SK-N-SH (cell line): ENCODE results near the gene TRA2B. TPM values are rescaled to one million over a fixed set of nuclear protein-coding genes. Genes with fewer than 3 reads are reported as not detected.
A peak's percentile ranks its signal among the peaks of the same experiment; 100 is the strongest.
"Not testable (repeated sequence)": the region's sequence is repeated elsewhere in the genome, so short reads cannot be mapped to it uniquely, and the experiment has no call there.

Experiments used
- CTCF ChIA-PET: fragments of 300-600, 350-600 bp; formaldehyde crosslinking; extraction: SDS; loops from one replicate; lab custom pipeline; 2021; lab: Yijun Ruan, JAX
- POLR2A ChIA-PET: fragments of 350-600 bp; sonication (Branson Sonifier 250); formaldehyde crosslinking; extraction: SDS; loops from one replicate; lab custom pipeline; 2020; ENCODE audit warnings: antibody characterized with exemption, inconsistent platforms; lab: Yijun Ruan, JAX
- DNase-seq: peaks from one replicate; pipeline ENCODE4 v3.0.0; 2012
- H2AFZ ChIP-seq: fragments of 200-600 bp; sonication (generic); 2 replicates; pipeline ENCODE4 v1.8.1; 2016; ENCODE audit warnings: antibody characterized with exemption, mild to moderate bottlenecking, low read depth
- H3F3A ChIP-seq: fragments of 200-600 bp; sonication (generic); replicated peaks from 2 replicates; pipeline ENCODE3; 2016; ENCODE audit warnings: antibody characterized with exemption, mild to moderate bottlenecking; ENCODE audit not compliant: insufficient read depth
- H3K27ac ChIP-seq, 2 experiments: fragments of 200-500 bp in 1 of 2; fragments of 200-600 bp in 1 of 2; sonication (Bioruptor generic) in 1 of 2; sonication (generic), shearing (Covaris generic) in 1 of 2; 2 replicates each; pipeline versions ENCODE4 v1.5.1 to v1.6.1; 2014 to 2016; ENCODE audit warnings: low read depth in 2 of 2, inconsistent platforms in 1 of 2, low read length in 1 of 2, mild to moderate bottlenecking in 1 of 2, mixed read lengths in 1 of 2
- H3K27me3 ChIP-seq: fragments of 200-600 bp; sonication (generic), shearing (Covaris generic); 2 replicates; pipeline ENCODE4 v1.6.1; 2016; ENCODE audit warnings: mixed run types; ENCODE audit not compliant: insufficient read depth
- H3K36me3 ChIP-seq, 2 experiments: fragments of 200-500 bp in 1 of 2; fragments of 200-600 bp in 1 of 2; sonication (Bioruptor generic) in 1 of 2; sonication (generic) in 1 of 2; replicated peaks in 1 of 2; 2 replicates each; pipeline versions ENCODE3 to v1.5.1; 2014 to 2016; ENCODE audit warnings: low read length in 1 of 2, mild to moderate bottlenecking in 1 of 2; ENCODE audit not compliant: insufficient read depth in 2 of 2, control insufficient read depth in 1 of 2
- H3K4me1 ChIP-seq, 2 experiments: fragments of 200-500 bp in 1 of 2; fragments of 200-600 bp in 1 of 2; sonication (Bioruptor generic) in 1 of 2; sonication (generic), shearing (Covaris generic) in 1 of 2; 2 replicates each; pipeline versions ENCODE4 v1.5.1 to v1.6.1; 2014 to 2016; ENCODE audit warnings: low read depth in 1 of 2, low read length in 1 of 2, mixed run types in 1 of 2; ENCODE audit not compliant: insufficient read depth in 2 of 2, control insufficient read depth in 1 of 2
- H3K4me2 ChIP-seq: fragments of 200-600 bp; sonication (generic), shearing (Covaris generic); 2 replicates; pipeline ENCODE4 v1.6.1; 2017; ENCODE audit warnings: mixed run types
- H3K4me3 ChIP-seq, 2 experiments: fragments of 200-500 bp in 1 of 2; fragments of 200-600 bp in 1 of 2; sonication (Bioruptor generic) in 1 of 2; sonication (generic), shearing (Covaris generic) in 1 of 2; 2 replicates each; pipeline versions ENCODE4 v1.5.1 to v1.8.1; 2014 to 2016; ENCODE audit warnings: low read depth in 2 of 2, inconsistent platforms in 1 of 2, low read length in 1 of 2, mild to moderate bottlenecking in 1 of 2, mixed read lengths in 1 of 2, moderate library complexity in 1 of 2
- H3K79me2 ChIP-seq: fragments of 200-600 bp; sonication (generic); 2 replicates; pipeline ENCODE4 v1.8.1; 2017; ENCODE audit warnings: mild to moderate bottlenecking; ENCODE audit not compliant: insufficient read depth
- H3K9ac ChIP-seq: fragments of 200-600 bp; sonication (generic); 2 replicates; pipeline ENCODE4 v1.6.1; 2017; ENCODE audit warnings: mixed run types
- H3K9me2 ChIP-seq: fragments of 200-600 bp; sonication (generic); 2 replicates; pipeline ENCODE4 v1.6.1; 2017; ENCODE audit warnings: mixed run types
- H3K9me3 ChIP-seq: fragments of 200-600 bp; sonication (generic); 2 replicates; pipeline ENCODE4 v1.6.1; 2017; ENCODE audit warnings: mixed run types, mild to moderate bottlenecking, moderate library complexity
- H4K20me1 ChIP-seq: fragments of 200-600 bp; sonication (generic); 2 replicates; pipeline ENCODE4 v1.6.1; 2017; ENCODE audit warnings: mild to moderate bottlenecking, mixed run types; ENCODE audit not compliant: insufficient read depth
- EP300 ChIP-seq, 2 experiments: IDR thresholded peaks; 2 replicates each; pipeline versions ENCODE4 v1.4.0 to v1.6.1; 2012; ENCODE audit warnings: borderline replicate concordance in 1 of 2, low read depth in 1 of 2, low read length in 1 of 2
- GABPA ChIP-seq: IDR thresholded peaks from 2 replicates; pipeline ENCODE4 v1.4.0; 2012; ENCODE audit warnings: low read depth, mild to moderate bottlenecking
- JUND ChIP-seq: IDR thresholded peaks from 2 replicates; pipeline ENCODE4 v1.4.0; 2012
- NFIC ChIP-seq: IDR thresholded peaks from 2 replicates; pipeline ENCODE4 v1.4.0; 2012; ENCODE audit warnings: borderline replicate concordance
- POLR2AphosphoS5 ChIP-seq: IDR thresholded peaks from 2 replicates; pipeline ENCODE4 v1.6.1; 2012; ENCODE audit warnings: low read depth, low read length
- RCOR1 ChIP-seq: fragments of 150-350 bp; IDR thresholded peaks from 2 replicates; pipeline ENCODE4 v1.6.1; 2017; ENCODE audit warnings: antibody characterized with exemption, low read length
- RXRA ChIP-seq: IDR thresholded peaks from 2 replicates; pipeline ENCODE4 v1.4.0; 2012; ENCODE audit warnings: low read depth, mild to moderate bottlenecking, borderline replicate concordance
- TCF12 ChIP-seq: IDR thresholded peaks from 2 replicates; pipeline ENCODE4 v1.4.0; 2012
- TEAD4 ChIP-seq: IDR thresholded peaks from 2 replicates; pipeline ENCODE4 v1.4.0; 2012; ENCODE audit warnings: mild to moderate bottlenecking, borderline replicate concordance; ENCODE audit not compliant: insufficient read depth
- USF1 ChIP-seq: IDR thresholded peaks from 2 replicates; pipeline ENCODE4 v1.4.0; 2012; ENCODE audit warnings: low read depth, borderline replicate concordance
- WGBS: methylation state at CpG from one replicate; pipeline ENCODE4 v1.1.6; 2017; ENCODE audit warnings: low lambda C conversion rate; 5-methylcytosine and 5-hydroxymethylcytosine counted together
- polyA plus RNA-seq, 3 experiments: library from polyadenylated mRNA; depleted of rRNA; stranded (reverse); fragments of >200 nt; gene quantifications; 2 replicates each; pipeline ENCODE4 v1.2.3, GENCODE V29; 2012

The TRA2B gene
- polyA plus RNA-seq, 1 of the 3 experiments (the other 2 are of a cell fraction): 212 TPM

GRCh38 chr3:185911076-185911448 is 26.8 kb downstream of the TRA2B start:
- TF ChIP-seq JUND: 0 out of 2 replicates have a peak, but pooled peaks have one; percentile 15
- H3K79me2 ChIP-seq: peaks cover 11% of the 10 kb centered on the region; the same call in 1 of the 2 replicates
- not testable (repeated sequence) for H3K9me3 ChIP-seq, H3K9ac ChIP-seq, H3K4me2 ChIP-seq, H2AFZ ChIP-seq, H3K9me2 ChIP-seq, H3K27me3 ChIP-seq, H3K4me3 ChIP-seq, H3K4me1 ChIP-seq, DNase-seq
- peaks cover 30% of the 10 kb centered on the region in 2 experiments for H3K36me3 ChIP-seq
- 16% methylated on average over 2 of the region's 2 CpGs for WGBS
- peaks cover 33% of the 10 kb centered on the region for H4K20me1 ChIP-seq
- peak overlapping the region in 1 of 2 experiments; percentile 17; a peak in 1 of 4 replicates for H3K27ac ChIP-seq
- H3F3A ChIP-seq: peaks cover 65% of the 10 kb centered on the region
- CTCF ChIA-PET: interaction anchor here (1.5 kb wide), 1 partner anchor 251 kb away, joined by 3 read pairs; no protein-coding TSS in a partner anchor
- POLR2A ChIA-PET: interaction anchor here (0.6 to 0.7 kb wide), 2 partner anchors 70 to 84 kb away, joined by 3 to 4 read pairs; no protein-coding TSS in a partner anchor

GRCh38 chr3:185910322-185911075 is 27.3 kb downstream of the TRA2B start:
- WGBS: 61% methylated on average over 5 of the region's 5 CpGs
- peak overlapping the region in 1 of 2 experiments; percentile 24; a peak in 1 of 4 replicates for H3K27ac ChIP-seq
- H3K9me2 ChIP-seq, H2AFZ ChIP-seq, H3K27me3 ChIP-seq, H3K4me3 ChIP-seq, H3K9ac ChIP-seq, DNase-seq, H3K9me3 ChIP-seq, H3K79me2 ChIP-seq, H3K4me1 ChIP-seq, H3K4me2 ChIP-seq: not testable (repeated sequence)
- ChIA-PET POLR2A (interaction anchor here (0.7 kb wide), 1 partner anchor 84 kb away, joined by 3 read pairs; no protein-coding TSS in a partner anchor), CTCF (interaction anchor here (1.5 kb wide), 1 partner anchor 250 kb away, joined by 3 read pairs; no protein-coding TSS in a partner anchor)
- H3K36me3 ChIP-seq: peaks cover 24% of the 10 kb centered on the region in 2 experiments
- H3F3A ChIP-seq: peaks cover 59% of the 10 kb centered on the region
- H4K20me1 ChIP-seq: peaks cover 28% of the 10 kb centered on the region

- CTCF ChIA-PET, H3K9me3 ChIP-seq, H3K9me2 ChIP-seq, H3K4me2 ChIP-seq, POLR2A ChIA-PET, DNase-seq, H3K4me3 ChIP-seq, H2AFZ ChIP-seq, H3K9ac ChIP-seq, H3K4me1 ChIP-seq, H3K79me2 ChIP-seq, H3K27me3 ChIP-seq, H3K27ac ChIP-seq: not testable (repeated sequence)
- Histone ChIP-seq H4K20me1 (peaks cover 22% of the 10 kb centered on the region), H3K36me3 (peaks cover 18 to 21% of the 10 kb centered on the region in 2 experiments), H3F3A (peaks cover 53% of the 10 kb centered on the region)
- 50% methylated on average over 4 of the region's 4 CpGs for WGBS
Observed at GRCh38 chr3:185909913-185910312, 27.9 kb downstream of the TRA2B start.

GRCh38 chr3:185900228-185900627 is 37.6 kb downstream of the TRA2B start:
- Histone ChIP-seq H3K4me1 (peaks cover 0 to 2% of the 10 kb centered on the region in 2 experiments; a peak in 3 of 4 replicates), H3K27me3 (no peaks in the 10 kb centered on the region), H3F3A (peaks cover 4% of the 10 kb centered on the region), H4K20me1 (no peaks in the 10 kb centered on the region), H3K9me3 (no peaks in the 10 kb centered on the region), H3K4me3 (no peak overlapping the region), H3K4me2 (no peak overlapping the region), H3K9ac (no peak overlapping the region), H3K79me2 (no peaks in the 10 kb centered on the region), H3K9me2 (no peaks in the 10 kb centered on the region), H3K27ac (peak overlapping the region; percentile 50 to 56), H2AFZ (no peak overlapping the region), H3K36me3 (no peaks in the 10 kb centered on the region)
- ChIA-PET CTCF (interaction anchor here (0.9 to 2.3 kb wide), 4 partner anchors 27 to 240 kb away, joined by 3 to 7 read pairs (median 4); partner anchors contain the start of gene TRA2B), POLR2A (interaction anchor here (0.5 kb wide), 1 partner anchor 10 kb away, joined by 3 read pairs; no protein-coding TSS in a partner anchor)
- no CpG with 5 or more reads among the region's 1 CpG for WGBS
- DNase-seq: peak; percentile 72
- peak; percentile 75; the same call in 1 of the 2 replicates for TF ChIP-seq RCOR1
- TF ChIP-seq TEAD4: peak; percentile 54; the same call in 1 of the 2 replicates
- TF ChIP-seq EP300 (IDR thresholded peaks at IDR 0.05; ENCODE audit: borderline replicate concordance in 1 of 2, low read depth in 1 of 2, low read length in 1 of 2): peak; percentile 61 to 89
- peak; percentile 94 for TF ChIP-seq NFIC
- no peak; the same call in 1 of the 2 replicates for TF ChIP-seq USF1
- TF ChIP-seq POLR2AphosphoS5: peak; percentile 54; the same call in 1 of the 2 replicates
- 0 out of 2 replicates have a peak, but pooled peaks have one; percentile 67 for TF ChIP-seq RXRA
- TF ChIP-seq TCF12: peak; percentile 95
- TF ChIP-seq GABPA: peak; percentile 34; the same call in 1 of the 2 replicates
